Endodermal cell (in vitro differentiated cells): ENCODE data around the gene BMPR1B. TPM values are rescaled to one million over a fixed set of nuclear protein-coding genes. Genes with fewer than 3 reads are reported as not detected.

ENCODE experiments used
- DNase-seq: peaks from one replicate; pipeline ENCODE4 v3.0.0-alpha.2; 2017
- H3K27ac ChIP-seq: 2 replicates; pipeline ENCODE4 v1.5.1; 2013; ENCODE audit warnings: mild to moderate bottlenecking, low read depth, low read length, moderate library complexity
- H3K27me3 ChIP-seq: 2 replicates; pipeline ENCODE4 v1.6.1; 2013; ENCODE audit warnings: mild to moderate bottlenecking, low read length, moderate library complexity; ENCODE audit not compliant: insufficient read depth, control insufficient read depth, poor library complexity, severe bottlenecking
- H3K36me3 ChIP-seq: 2 replicates; pipeline ENCODE4 v1.7.0; 2013; ENCODE audit warnings: mild to moderate bottlenecking, low read length, moderate library complexity; ENCODE audit not compliant: control insufficient read depth, insufficient read depth
- H3K4me1 ChIP-seq: one replicate; pipeline ENCODE4 v1.7.0; 2013; ENCODE audit warnings: low read length; ENCODE audit not compliant: control insufficient read depth, insufficient read depth
- H3K4me3 ChIP-seq: 2 replicates; pipeline ENCODE4 v1.5.1; 2013; ENCODE audit warnings: mild to moderate bottlenecking, low read length, moderate library complexity
- H3K9ac ChIP-seq: 2 replicates; pipeline ENCODE4 v1.6.1; 2013; ENCODE audit warnings: mild to moderate bottlenecking, low read length, moderate library complexity; ENCODE audit not compliant: poor library complexity, severe bottlenecking; ENCODE audit errors: extremely low read depth
- H3K9me3 ChIP-seq: 2 replicates; pipeline ENCODE4 v1.6.1; 2013; ENCODE audit warnings: mild to moderate bottlenecking, low read length, moderate library complexity; ENCODE audit not compliant: control insufficient read depth
- H3K27ac Mint-ChIP-seq: 2 replicates; pipeline ENCODE4 v1.8.0; 2020; ENCODE audit warnings: mixed read lengths
- H3K27me3 Mint-ChIP-seq: 2 replicates; pipeline ENCODE4 v1.8.0; 2021; ENCODE audit warnings: mild to moderate bottlenecking, mixed read lengths; ENCODE audit not compliant: insufficient read depth
- H3K36me3 Mint-ChIP-seq: 2 replicates; pipeline ENCODE4 v1.8.0; 2020; ENCODE audit warnings: low read depth, mixed read lengths
- H3K4me1 Mint-ChIP-seq: 2 replicates; pipeline ENCODE4 v1.8.0; 2020; ENCODE audit warnings: mixed read lengths
- H3K4me3 Mint-ChIP-seq: 2 replicates; pipeline ENCODE4 v1.8.0; 2020; ENCODE audit warnings: mild to moderate bottlenecking, moderate library complexity, mixed read lengths
- H3K9me3 Mint-ChIP-seq: 2 replicates; pipeline ENCODE4 v1.8.0; 2020; ENCODE audit warnings: mild to moderate bottlenecking, mixed read lengths
- CTCF ChIP-seq: fragments of 200-600 bp; sonication (generic); conservative IDR thresholded peaks from 2 replicates; pipeline ENCODE4 v1.5.0; 2021; ENCODE audit warnings: antibody characterized with exemption, mild to moderate bottlenecking
- WGBS, 2 experiments: methylation state at CpG; one replicate each; pipeline versions ENCODE4 v1.1.5 to v1.1.7; 2013; ENCODE audit warnings: missing lambda C conversion rate in 2 of 2, mixed read lengths in 1 of 2; ENCODE audit not compliant: insufficient coverage in 1 of 2, insufficient read length in 1 of 2; 5-methylcytosine and 5-hydroxymethylcytosine counted together
- total RNA-seq, 2 donors: library from RNA; stranded (reverse); fragmentation: NEBNext Ultra II Directional in 1 of 2; extraction: Animal tissue kit (Norgen Biotek cat#: 25700) in 1 of 2; gene quantifications; 2 replicates in 1 of 2; 3 replicates in 1 of 2; pipeline ENCODE4 v1.2.1, GENCODE V29; 2021

Gene BMPR1B
- total RNA-seq, 2 donors from 2014 or later, result 2.8 to 3.6 TPM

- Histone ChIP-seq H3K27ac (peak overlapping the region; percentile 89), H3K9me3 (peaks cover 7% of the 10 kb centered on the region), H3K4me1 (no peaks in the 10 kb centered on the region), H3K9ac (no peak overlapping the region), H3K36me3 (no peaks in the 10 kb centered on the region), H3K4me3 (no peak overlapping the region), H3K27me3 (no peaks in the 10 kb centered on the region)
- H3K4me1 Mint-ChIP-seq, result peaks cover 21% of the 10 kb centered on the region
- H3K4me3 Mint-ChIP-seq, result no peak overlapping the region
- H3K27ac Mint-ChIP-seq, result peak overlapping the region; percentile 56
- no peaks in the 10 kb centered on the region for H3K36me3 Mint-ChIP-seq
- H3K9me3 Mint-ChIP-seq, result peaks cover 4% of the 10 kb centered on the region
- H3K27me3 Mint-ChIP-seq, result no peaks in the 10 kb centered on the region
- DNase-seq, result no peak
- 100% methylated on average over 1 of the region's 1 CpG; no CpG with 5 or more reads in 1 of the 2 experiments for WGBS, 2 experiments
- TF ChIP-seq CTCF, result no peak
Measured at GRCh38 chr4:94889523-94889922, 131.8 kb downstream of the BMPR1B start.

- Histone ChIP-seq H3K4me1 (no peaks in the 10 kb centered on the region), H3K36me3 (no peaks in the 10 kb centered on the region), H3K9ac (no peak overlapping the region), H3K9me3 (peaks cover 7% of the 10 kb centered on the region), H3K27ac (peak overlapping the region; percentile 89), H3K27me3 (no peaks in the 10 kb centered on the region), H3K4me3 (no peak overlapping the region)
- Mint-ChIP-seq H3K9me3 (peaks cover 4% of the 10 kb centered on the region), H3K36me3 (no peaks in the 10 kb centered on the region), H3K27me3 (no peaks in the 10 kb centered on the region), H3K4me3 (no peak overlapping the region), H3K4me1 (peaks cover 23% of the 10 kb centered on the region), H3K27ac (peak overlapping the region; percentile 56)
- TF ChIP-seq CTCF, result no peak
- no peak for DNase-seq
- WGBS, 2 experiments, result 64 to 74% methylated on average over 3 of the region's 3 CpGs
Measured at GRCh38 chr4:94889946-94890345, 132.2 kb downstream of the BMPR1B start.

GRCh38 chr4:94890579-94890978 lies 132.8 kb downstream of the BMPR1B start:
- no peak overlapping the region for H3K4me3 ChIP-seq
- Mint-ChIP-seq H3K4me1 (peaks cover 23% of the 10 kb centered on the region), H3K9me3 (peaks cover 4% of the 10 kb centered on the region), H3K36me3 (no peaks in the 10 kb centered on the region), H3K27ac (no peak overlapping the region), H3K27me3 (no peaks in the 10 kb centered on the region), H3K4me3 (no peak overlapping the region)
- TF ChIP-seq CTCF, result no peak
- H3K9me3 ChIP-seq, result peaks cover 7% of the 10 kb centered on the region
- peak overlapping the region; percentile 89 for H3K27ac ChIP-seq
- no peaks in the 10 kb centered on the region for H3K4me1 ChIP-seq
- WGBS, 2 experiments, result 93% methylated on average over 2 to 3 of the region's 3 CpGs
- no peaks in the 10 kb centered on the region for H3K36me3 ChIP-seq
- DNase-seq, result no peak
- H3K9ac ChIP-seq, result no peak overlapping the region
- H3K27me3 ChIP-seq, result no peaks in the 10 kb centered on the region
